ENCODE measurements around the gene RDM1.
A peak's percentile ranks its signal among the peaks of the same experiment; 100 is the strongest.
"Not testable (repeated sequence)": the region's sequence is repeated elsewhere in the genome, so short reads cannot be mapped to it uniquely, and the experiment has no call there.

Gene RDM1, protein sequence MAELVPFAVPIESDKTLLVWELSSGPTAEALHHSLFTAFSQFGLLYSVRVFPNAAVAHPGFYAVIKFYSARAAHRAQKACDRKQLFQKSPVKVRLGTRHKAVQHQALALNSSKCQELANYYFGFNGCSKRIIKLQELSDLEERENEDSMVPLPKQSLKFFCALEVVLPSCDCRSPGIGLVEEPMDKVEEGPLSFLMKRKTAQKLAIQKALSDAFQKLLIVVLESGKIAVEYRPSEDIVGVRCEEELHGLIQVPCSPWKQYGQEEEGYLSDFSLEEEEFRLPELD

DNA sequence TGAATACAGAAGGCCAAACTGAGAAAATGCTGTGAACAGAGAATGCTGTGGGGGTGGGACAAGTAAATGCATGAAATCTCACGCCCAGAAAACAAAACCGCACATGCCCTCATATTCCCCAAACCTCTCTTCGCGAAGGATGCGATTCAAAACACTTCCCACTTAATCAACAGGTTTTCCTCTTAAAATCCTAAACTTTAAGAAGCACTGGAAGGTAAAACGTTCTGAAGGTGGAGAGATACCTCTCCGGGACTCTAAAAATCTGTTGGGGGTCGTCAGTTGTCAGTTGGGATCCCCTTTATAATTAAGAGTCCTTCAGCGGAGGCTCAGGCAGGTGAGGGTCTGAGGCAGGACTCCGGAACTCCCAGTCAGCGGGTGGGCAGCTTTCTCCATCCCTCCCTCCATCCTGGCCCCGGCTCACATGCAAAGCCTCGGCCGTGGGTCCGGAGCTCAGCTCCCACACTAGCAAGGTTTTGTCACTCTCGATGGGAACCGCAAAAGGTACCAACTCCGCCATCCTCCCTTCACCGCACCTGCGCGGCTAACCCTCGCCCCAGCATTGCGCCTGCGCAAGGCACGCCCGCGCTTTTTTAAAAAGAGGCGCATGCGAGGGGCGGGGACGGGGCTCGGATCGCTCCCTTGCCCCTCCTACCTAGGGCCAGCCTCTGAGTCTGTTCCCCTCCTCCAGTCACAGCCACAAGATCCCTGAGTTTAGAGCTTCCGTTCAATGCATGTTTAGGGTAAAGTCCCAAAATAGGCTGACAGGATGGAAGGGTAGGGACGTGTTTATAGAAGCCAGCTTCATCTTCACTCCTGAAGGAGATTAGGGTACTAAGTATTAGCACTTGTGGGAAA, at the start of gene RDM1:
RDM1 (minus strand) TSS at position 563 of the 855 bp plus-strand sequence; CDS start at position 517, 46 bp downstream.
- peak; percentile 95 for DNase-seq

DNA sequence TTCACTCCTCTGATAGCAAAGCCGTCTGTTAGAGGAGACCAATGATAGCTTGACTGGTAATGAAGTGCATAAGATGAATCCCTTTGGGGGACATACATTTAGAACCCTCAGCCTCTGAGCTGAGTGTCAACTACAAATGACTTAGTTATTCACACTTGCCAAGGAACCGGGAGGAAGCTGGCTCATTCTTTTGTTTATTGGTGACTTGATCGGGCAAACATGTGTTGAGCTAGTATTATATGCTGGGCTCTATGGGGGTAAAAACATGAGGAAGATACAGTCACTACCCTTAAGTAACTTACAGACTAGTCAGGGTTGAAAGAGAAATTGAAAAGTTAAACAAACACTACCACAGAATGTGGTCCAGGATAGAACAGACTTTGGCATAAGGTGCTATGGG, 47.8 kb upstream of the RDM1 start:
- DNase-seq = no peak

DNA sequence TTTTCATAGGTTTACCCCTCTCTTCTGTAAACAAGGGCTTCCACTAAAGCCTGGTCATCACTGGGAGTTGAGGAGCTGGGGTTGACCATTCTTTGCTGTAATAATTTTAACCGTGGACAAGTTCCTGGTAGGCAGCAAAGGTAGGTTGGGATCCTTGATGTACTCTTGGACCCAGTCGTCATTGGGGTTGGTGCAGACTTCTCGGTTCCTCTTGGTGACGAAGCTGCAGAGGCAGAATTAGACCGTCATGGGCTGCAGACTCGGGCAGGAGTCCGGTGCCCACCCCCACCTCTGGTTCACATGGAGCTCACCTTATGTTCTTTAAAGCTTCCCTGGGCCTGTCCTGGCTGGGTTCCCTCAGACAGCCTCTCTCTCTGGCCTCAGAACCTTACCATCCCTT, 46.9 kb upstream of the RDM1 start:
- DNase-seq = no peak

DNA sequence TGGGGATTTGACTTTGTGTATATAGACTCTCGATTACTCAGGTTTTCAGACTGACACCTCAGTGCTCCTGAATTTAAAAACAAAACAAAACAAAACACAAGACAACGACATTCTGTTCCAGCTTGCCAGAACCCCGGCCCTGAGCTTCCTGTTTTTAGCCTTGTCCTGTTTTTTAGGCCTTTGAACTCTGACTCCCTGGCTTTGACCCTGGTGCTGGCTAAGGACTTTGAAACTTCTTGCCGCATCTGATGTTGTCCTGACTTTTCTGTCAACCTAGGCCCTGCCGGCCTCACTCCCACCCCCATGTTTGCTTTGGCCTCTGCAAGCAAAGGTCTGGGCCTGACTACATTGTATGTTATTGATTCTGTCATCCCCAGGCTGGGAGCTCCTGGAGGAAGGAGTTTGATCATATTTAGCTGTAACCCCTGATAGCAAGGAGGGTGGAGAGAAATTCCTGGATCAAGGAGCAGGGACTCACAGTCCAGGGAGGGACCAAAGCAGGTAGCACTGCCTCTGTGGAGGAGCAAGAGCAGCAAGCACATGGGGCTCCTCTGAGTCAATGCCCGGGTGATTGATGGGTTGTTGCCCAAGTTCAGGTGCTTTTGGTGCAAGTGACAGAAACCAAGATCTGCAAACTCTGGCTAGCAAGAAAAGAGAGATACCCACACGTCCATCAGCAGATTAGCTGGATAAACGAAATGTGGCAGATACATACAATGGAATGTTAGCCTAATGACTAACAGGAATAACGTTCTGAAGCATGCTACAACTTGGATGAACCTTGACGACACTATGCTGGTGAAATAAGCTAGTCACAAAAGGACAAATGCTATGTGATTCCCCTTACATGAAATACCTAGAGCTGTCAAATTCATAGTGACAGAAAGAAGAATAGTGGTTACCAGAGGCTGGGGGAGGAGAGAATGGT, 43.0 kb upstream of the RDM1 start:
- no peak for DNase-seq

DNA sequence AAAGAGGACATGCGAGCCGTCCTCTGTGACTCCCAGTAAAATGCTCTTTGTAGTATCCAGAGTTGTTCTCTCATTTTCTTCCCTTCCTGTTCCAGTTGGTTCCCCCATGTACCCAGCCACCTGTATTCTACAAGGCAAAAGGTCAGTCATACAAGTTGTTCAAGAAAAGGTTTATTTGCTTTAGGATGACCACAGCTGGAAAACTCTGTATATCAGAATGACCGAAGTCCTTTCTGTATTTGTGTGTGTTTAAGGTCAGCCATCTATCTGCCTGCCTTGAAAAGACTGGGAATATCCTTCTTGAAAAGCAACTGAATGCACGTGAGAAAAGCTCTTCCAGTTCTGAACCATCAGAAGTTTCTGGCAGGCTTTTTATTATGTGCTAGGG, 42.4 kb upstream of the RDM1 start:
- DNase-seq = no peak

DNA sequence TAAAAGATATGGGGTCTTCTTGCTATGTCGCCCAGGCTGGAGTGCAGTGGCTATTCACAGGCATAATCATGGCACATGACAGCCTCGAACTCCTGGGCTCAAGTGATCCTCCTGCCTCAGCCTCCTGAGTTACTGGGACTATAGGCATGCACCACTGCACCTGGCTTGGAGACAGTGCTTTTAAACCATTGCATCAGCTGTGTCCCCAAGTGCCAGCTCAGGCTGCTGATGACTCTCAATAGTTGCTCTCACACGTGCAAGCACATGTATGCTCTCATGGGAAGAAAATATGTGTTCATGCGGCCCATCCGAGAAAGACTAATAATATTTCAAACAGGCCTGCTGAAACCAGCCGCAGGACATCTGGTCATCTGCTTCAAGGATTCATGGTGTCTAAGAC, 42.0 kb upstream of the RDM1 start:
- DNase-seq = no peak

DNA sequence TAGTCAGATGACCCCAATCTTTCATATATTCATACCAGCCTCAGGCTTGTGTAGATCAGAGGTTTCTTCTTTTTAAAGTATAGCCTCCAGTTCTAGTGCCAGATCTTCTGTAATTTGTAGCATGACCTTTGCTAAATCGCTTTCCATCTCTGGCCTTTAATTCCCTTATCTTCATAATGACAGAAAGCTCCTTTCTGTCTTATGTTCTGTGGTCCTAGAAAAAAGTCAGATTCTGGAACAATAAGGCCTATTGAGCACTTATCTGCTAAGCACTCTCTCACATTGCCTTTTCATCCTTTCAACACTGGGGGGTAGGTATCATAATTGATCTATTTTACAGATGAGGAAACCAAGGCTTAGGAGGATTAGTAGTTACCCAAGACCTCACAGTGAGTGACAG, 41.5 kb upstream of the RDM1 start:
- no peak for DNase-seq

DNA sequence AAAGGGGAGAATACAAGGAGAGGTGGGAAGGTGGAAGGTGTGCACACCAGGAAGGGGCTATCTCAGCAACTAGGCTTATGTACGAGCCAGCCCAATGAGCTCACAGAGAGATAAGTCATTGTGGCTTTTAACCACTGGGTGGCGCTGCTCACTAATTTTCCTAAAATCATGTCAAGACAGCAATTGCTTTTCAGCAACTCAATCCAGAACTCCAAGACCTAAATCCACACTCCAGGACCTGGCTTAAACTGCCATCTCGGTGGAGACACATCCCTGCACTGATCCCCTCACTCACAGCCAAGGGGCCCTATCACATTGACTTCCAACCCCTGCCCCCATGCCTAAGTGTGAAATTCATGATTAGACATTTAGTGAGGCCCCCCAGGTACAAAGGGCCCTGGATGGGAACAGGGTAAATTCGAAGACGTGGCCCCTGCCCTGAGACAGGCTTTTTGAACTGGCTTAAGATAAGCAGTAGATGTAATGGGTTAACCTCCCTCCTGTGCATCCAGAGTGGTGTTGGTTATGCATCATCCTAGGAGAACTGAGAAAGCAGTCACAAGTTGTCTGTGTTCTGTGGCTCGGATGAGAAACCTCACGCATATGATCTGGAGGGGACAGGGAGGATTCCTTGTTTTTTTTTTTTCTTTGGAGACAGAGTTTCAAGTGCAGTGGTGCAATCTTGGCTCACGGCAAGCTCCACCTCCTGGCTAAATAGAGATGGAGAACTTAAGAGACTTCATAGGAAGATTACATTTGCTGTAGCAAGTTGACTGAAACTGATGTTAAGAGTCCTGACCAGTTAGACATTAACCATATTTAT, 39.2 kb upstream of the RDM1 start:
- DNase-seq = peak; percentile 81 to 84

DNA sequence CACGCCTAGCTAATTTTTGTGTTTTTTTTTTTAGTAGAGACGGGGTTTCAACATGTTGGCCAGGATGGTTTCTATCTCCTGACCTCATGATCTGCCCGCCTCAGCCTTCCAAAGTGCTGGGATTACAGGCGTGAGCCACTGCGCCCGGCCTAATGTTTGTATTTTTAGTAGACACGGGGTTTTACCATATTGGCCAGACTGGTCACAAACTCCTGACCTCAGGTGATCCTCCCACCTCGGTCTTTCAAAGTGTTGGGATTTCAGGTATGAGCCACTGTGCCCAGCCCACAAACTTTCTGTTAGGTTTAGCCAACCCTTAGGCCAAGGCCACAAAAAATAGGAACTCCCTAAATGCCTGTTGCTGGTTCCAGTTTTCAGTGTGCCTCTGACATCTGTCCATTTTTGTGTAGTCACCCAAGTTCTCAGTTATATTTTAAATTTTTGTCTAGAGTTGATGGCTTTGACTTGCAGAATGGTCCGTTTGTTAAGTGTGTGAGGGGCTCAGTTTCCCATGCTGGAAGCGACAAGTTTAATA, 38.0 kb upstream of the RDM1 start:
- no peak for DNase-seq

DNA sequence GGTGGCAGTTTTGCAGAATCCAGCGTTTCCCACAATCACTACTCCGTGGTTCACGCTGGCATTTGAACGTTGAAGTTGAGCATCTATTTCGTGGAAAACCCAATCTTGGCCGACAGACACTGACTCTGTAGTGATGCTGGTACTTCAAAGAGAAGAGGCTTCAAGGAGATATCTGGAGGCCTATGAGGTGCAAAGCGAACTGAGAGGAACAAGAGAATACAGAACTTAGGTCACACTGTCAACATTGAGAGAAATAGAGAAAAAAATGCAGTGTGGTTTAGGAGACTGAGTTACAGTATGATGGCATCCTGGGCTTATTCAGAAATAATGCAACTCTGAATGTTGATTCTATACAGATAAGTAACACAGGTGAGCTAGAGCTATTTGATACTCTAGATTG, 34.7 kb upstream of the RDM1 start:
- DNase-seq = no peak

DNA sequence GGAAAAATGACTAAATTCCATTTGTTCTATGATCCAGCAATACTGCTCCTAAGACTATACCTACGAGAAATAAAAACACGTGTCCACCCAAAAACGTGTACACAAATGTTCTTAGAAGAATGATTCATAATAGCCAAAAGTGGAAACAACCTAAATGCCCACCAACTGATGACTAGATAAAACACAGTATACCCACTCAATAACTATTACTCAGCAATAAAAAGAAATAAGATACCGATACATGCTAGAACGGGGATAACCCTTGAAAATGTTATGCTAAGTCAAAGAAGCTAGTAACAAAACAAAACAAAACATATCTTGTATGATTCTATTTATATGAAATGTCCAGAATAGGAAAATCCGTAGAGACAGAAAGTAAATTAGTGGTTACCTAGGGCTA, 33.1 kb upstream of the RDM1 start:
- no peak for DNase-seq

DNA sequence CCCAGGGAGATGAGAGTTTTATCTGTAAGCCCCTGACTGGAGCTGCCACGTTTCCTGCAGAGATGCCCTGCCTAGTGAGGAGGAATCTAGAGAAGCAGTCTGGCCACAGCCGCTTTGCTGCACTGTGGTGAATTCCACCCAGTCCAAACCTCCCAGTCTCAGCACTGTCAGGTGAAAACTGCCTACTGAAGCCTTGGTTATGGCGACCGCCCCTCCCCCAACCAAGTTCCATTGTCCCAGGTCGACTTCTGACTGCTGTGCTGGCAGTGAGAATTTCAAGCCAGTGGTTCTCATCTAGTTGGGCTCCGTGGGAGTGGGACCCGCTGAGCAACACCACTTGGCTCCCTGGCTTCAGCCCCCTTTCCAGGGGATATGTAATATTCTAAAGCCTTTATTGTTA, 23.1 kb upstream of the RDM1 start:
- no peak for DNase-seq

DNA sequence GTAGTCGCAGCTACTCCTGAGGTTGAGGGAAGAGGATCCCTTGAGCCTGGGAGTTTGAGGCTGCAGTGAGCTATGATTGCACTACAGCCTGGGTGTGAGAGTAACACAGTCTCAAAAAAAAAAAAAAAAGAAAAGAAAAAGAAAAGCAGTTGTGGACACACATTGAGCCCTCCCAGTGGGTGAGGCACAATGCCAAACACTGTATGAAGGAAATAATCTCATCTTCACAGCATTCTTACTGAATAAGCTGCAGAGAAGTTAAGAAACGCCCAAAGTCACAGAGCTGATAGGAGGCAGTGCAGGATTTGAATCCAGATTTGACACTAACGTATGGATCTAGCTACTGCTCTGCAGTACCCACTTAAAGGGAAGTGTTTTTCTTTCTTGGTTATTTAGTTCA, 18.8 kb upstream of the RDM1 start:
- no peak for DNase-seq

DNA sequence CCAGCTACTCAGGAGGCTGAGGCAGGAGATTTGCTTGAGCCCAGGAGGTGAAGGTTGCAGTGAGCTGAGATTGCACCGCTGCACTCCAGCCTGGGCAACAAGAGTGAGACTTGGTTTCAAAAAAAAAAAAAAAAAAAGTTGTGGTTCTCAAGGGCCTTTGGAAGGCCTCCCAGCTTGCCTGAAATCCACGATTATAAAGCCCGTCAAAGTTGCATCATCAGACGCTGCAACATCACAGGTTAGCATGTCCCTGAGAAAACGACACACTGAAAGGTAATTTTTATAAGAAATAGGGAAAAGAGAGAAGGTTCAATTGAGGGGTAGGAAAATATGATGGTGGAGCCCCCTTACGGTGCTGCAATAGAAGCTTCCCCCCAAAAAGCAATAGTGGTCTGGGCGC, 17.5 kb upstream of the RDM1 start:
- no peak for DNase-seq

DNA sequence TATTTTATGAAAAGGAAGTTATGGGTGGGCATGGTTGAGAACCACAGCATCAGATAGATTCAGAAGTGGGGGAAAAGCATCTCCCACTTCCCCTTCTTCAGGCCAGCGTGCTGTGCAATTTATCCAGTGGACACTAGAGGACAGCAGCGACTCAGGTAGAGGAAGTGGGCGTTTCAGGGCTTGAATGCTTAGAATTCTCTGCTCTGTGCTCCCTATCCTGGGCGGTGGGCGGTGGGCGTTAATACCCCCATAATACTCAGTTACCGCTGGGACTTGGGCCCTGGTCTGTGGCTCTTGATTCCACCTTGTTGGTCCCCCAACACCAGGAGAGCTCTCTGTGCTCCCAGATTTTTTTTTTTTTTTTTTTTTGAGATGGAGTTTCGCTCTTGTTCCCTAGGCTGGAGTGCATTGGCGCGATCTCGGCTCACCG, 16.6 kb upstream of the RDM1 start:
- peak; percentile 68 to 72 for DNase-seq

DNA sequence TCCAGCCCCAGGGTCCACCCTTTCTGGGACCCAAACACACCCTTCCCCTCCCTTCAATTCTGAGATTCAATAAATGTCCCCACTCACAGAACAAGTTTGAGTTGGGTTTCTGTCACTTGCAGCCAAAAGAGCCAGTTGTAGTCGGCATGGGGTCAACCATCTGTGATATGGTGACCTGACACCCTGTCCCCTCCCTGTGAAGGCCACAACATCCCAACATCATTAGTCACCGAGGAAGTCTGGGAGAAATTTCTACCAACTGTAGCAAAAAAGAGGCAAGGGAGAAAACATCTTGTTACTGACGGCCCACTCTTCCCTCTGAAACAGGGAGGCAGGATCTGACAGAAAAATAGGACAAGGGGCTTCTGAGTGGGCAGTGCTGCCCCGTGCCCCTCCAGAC, 13.6 kb upstream of the RDM1 start:
- DNase-seq = no peak

DNA sequence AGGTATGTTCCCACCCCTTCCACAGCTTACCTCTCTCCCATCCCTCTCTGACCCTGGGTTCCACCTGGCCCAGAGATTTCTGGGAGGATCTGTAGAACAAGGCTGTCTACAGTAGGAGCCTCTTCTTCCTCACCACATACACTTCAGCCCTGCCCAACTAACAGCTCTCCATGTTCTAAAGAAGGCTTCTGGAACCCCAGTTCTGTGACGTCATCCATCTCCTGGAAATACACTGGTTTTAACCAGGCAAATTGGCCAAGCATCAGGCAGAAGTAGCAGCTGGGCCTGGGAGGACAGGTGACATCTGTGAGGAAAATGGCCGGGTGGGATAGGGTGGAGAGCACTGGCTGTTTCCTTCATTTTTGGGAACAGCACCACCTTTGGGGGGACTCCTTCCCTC, 13.0 kb upstream of the RDM1 start, which contains the start of gene LYZL6:
LYZL6 (minus strand) TSS at position 177 of the 400 bp plus-strand sequence. CDS start 4,357 bp downstream, outside the sequence.
- no peak for DNase-seq

DNA sequence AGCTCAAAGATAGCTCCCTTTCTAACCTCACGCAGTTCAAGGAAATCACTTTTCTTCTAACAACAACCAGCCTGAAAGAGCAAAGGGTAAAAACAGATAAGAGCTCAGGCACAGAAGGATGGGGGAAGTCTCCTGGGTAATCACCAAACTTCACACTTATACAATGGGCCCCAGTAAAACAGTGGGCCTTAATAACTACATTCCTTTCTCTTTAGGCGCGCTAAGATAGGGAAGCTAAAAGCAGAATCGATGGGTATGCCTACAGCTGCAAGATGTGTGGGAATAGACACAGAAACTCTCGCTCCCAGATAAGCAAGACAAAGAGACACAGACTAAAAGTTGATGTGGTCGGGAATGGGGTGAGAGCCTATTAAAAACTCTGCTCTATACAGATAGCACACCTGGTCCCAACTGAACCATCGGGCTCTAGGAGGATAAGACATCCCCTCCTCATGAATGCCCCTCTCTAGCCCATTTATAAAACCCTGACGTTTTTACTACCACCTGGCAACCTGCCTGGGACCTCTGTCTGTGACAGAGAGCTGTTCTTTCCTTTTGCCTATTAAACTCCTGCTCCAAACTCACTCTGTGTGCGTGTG, 12.1 kb upstream of the RDM1 start:
- DNase-seq = no peak

DNA sequence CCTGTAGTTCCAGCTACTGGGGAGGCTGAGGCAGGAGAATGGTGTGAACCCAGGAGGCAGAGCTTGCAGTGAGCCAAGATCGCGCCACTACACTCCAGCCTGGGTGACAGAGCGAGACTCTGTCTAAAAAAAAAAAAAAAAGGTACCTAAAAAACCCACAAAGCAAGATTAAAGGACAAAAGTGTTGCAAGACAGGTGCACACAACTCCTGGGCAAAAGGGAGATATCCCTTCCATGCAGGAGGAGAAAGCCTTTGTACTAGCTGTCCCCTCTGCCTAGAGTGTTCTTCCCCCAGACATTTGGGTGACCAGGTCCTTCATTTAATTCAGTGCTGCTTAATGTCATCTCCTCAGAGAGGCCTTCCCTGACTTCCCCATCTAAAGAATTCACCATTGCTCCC, 7.9 kb upstream of the RDM1 start:
- not testable (repeated sequence) for DNase-seq

DNA sequence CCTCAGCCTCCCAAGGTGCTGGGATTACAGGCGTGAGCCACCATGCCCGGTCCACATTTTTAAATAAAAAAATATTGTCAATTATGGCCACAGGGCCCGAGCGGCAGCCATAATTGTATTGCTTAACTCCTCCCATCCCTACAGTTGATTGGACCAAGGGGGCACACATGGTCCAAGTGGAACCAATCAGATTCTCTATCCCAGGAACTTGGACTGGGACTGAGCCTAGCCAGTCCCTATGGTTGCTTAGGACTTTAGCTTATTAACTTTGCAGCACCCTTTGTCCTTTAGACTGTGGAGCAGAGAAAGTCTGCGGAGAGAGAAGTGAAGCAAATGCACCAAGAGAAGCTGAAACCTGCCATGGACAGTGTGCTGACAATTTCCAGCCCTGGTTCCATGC, 5.5 kb upstream of the RDM1 start:
- DNase-seq = no peak

DNA sequence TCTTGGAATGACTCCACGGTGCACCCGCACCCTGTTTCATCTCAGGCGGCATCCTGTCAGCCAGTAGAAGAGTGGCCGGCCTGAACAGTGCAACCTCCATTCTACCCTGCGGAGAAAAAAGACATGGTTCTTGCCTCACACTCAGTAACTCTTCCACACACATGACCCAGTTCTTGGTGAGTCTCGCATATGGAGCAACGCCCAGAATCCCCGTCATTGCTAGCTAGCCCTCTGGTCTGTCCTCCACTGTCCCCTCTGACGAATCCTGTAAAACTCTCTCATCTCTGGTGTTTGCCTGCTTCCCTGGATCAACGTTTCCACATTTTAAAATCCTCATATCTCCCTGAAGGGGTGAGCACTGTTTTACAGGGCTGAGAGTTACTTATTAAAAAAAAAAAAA, 4.2 kb upstream of the RDM1 start:
- DNase-seq = no peak

DNA sequence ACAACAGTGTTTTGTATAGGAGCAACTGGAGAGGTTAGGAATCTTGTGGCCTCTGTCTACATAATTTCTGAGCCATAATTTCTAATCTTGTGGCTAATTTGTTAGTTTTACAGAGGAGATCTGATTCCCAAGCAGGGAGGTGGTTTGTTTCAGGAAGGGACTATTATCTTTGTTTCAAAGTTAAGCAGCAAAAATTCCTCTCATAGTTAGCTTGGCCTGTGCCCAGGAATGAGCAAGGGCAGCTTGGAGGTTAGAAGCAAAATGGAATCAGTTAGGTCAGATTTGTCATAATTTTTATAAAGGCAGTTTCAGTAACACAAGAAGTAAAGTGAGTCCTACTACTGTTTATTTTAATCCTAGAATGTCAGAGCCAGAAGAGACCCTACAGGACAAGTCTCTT, 2.0 kb upstream of the RDM1 start:
- DNase-seq = no peak

Measured in activated T-cell treated with anti-CD3 and anti-CD28 coated beads, Interleukin-2, amount 50 U/mL, for 48 hours (primary cell).